IMR-90 (cell line): ENCODE measurements around the gene SLC25A26. TPM values are rescaled to one million over a fixed set of nuclear protein-coding genes. Genes with fewer than 3 reads are reported as not detected.

ENCODE experiments used
- ATAC-seq: fragments of 200-7000 bp; cut with Tn5 transposase; 2 replicates; pipeline ENCODE4 v1.9.1; 2020; ENCODE audit warnings: low read depth, mild to moderate bottlenecking, moderate library complexity
- BruUV-seq: library from RNA; stranded (reverse); fragments of 400-500 nt; replicated peaks from 2 replicates; lab custom pipeline; 2021; lab: Mats Ljungman, UMichigan
- CTCF ChIA-PET: fragments of 300-600 bp; formaldehyde crosslinking; extraction: SDS; loops from one replicate; lab custom pipeline; 2021; ENCODE audit warnings: antibody characterized with exemption; lab: Yijun Ruan, JAX
- POLR2A ChIA-PET: fragments of 300-600 bp; sonication (Branson Sonifier 250); formaldehyde crosslinking; loops from one replicate; lab custom pipeline; 2022; ENCODE audit warnings: antibody characterized with exemption; ENCODE audit not compliant: unreplicated experiment; lab: Charles Lee
- DNase-seq: peaks from one replicate; pipeline ENCODE4 v3.0.0; 2013
- H2AFZ ChIP-seq: replicated peaks from 2 replicates; pipeline ENCODE3; 2013; ENCODE audit warnings: low read length, mild to moderate bottlenecking; ENCODE audit not compliant: poor library complexity
- H2AK5ac ChIP-seq: 2 replicates; pipeline ENCODE4 v1.6.1; 2013; ENCODE audit warnings: low read depth, low read length, inconsistent platforms
- H2AK9ac ChIP-seq: replicated peaks from 2 replicates; pipeline ENCODE3; 2013; ENCODE audit warnings: mild to moderate bottlenecking, low read depth, low read length, moderate library complexity; ENCODE audit not compliant: poor library complexity
- H2BK120ac ChIP-seq: 2 replicates; pipeline ENCODE4 v1.6.1; 2013; ENCODE audit warnings: low read depth, low read length, inconsistent platforms
- H2BK15ac ChIP-seq: 3 replicates; pipeline ENCODE4 v1.6.1; 2013; ENCODE audit warnings: low read depth, low read length, inconsistent platforms
- H2BK20ac ChIP-seq: 2 replicates; pipeline ENCODE4 v1.6.1; 2013; ENCODE audit warnings: low read depth, mild to moderate bottlenecking, inconsistent platforms, low read length, moderate library complexity
- H2BK5ac ChIP-seq: 2 replicates; pipeline ENCODE4 v1.6.1; 2013; ENCODE audit warnings: mild to moderate bottlenecking, low read depth, low read length, inconsistent platforms; ENCODE audit not compliant: poor library complexity, severe bottlenecking
- H3K14ac ChIP-seq: replicated peaks from 2 replicates; pipeline ENCODE4 v1.6.1; 2013; ENCODE audit warnings: low read depth, low read length, inconsistent platforms
- H3K18ac ChIP-seq: 2 replicates; pipeline ENCODE4 v1.6.1; 2013; ENCODE audit warnings: low read depth, low read length, control low read depth
- H3K23ac ChIP-seq: 2 replicates; pipeline ENCODE4 v1.6.1; 2013; ENCODE audit warnings: low read depth, low read length, inconsistent platforms
- H3K27ac ChIP-seq: 2 replicates; pipeline ENCODE4 v1.5.1; 2013; ENCODE audit warnings: mild to moderate bottlenecking, control low read depth, low read length; ENCODE audit not compliant: insufficient read depth
- H3K27me3 ChIP-seq: 2 replicates; pipeline ENCODE4 v1.6.1; 2013; ENCODE audit warnings: low read length; ENCODE audit not compliant: control insufficient read depth, insufficient read depth
- H3K36me3 ChIP-seq: 2 replicates; pipeline ENCODE4 v1.6.1; 2013; ENCODE audit warnings: low read length, mixed read lengths; ENCODE audit not compliant: control insufficient read depth, insufficient read depth
- H3K4ac ChIP-seq: 2 replicates; pipeline ENCODE4 v1.6.1; 2013; ENCODE audit warnings: low read depth, low read length, inconsistent platforms
- H3K4me1 ChIP-seq: 2 replicates; pipeline ENCODE4 v1.6.1; 2013; ENCODE audit warnings: low read length, mixed read lengths; ENCODE audit not compliant: control insufficient read depth, insufficient read depth
- H3K4me2 ChIP-seq: 2 replicates; pipeline ENCODE4 v1.6.1; 2013; ENCODE audit warnings: low read depth, mild to moderate bottlenecking, control low read depth, low read length, moderate library complexity
- H3K4me3 ChIP-seq: 2 replicates; pipeline ENCODE4 v1.5.1; 2013; ENCODE audit warnings: low read depth, mild to moderate bottlenecking, control low read depth, low read length, moderate library complexity; ENCODE audit not compliant: insufficient read depth
- H3K56ac ChIP-seq: 2 replicates; pipeline ENCODE4 v1.6.1; 2013; ENCODE audit warnings: low read length, inconsistent platforms; ENCODE audit not compliant: insufficient read depth; ENCODE audit errors: extremely low read depth
- H3K79me1 ChIP-seq, 2 experiments: 2 replicates each; pipeline ENCODE4 v1.6.1; 2013; ENCODE audit warnings: low read length in 2 of 2, inconsistent platforms in 1 of 2, low read depth in 1 of 2
- H3K9ac ChIP-seq: 2 replicates; pipeline ENCODE4 v1.6.1; 2013; ENCODE audit warnings: low read depth, low read length, control low read depth
- H3K9me1 ChIP-seq: 2 replicates; pipeline ENCODE4 v1.6.1; 2013; ENCODE audit warnings: low read length, inconsistent platforms; ENCODE audit not compliant: insufficient read depth
- H3K9me3 ChIP-seq: 2 replicates; pipeline ENCODE4 v1.6.1; 2013; ENCODE audit warnings: low read length; ENCODE audit not compliant: control insufficient read depth, insufficient read depth
- H4K20me1 ChIP-seq: 2 replicates; pipeline ENCODE4 v1.6.1; 2013; ENCODE audit warnings: low read length, inconsistent platforms; ENCODE audit not compliant: insufficient read depth
- H4K5ac ChIP-seq: 2 replicates; pipeline ENCODE4 v1.6.1; 2013; ENCODE audit warnings: mild to moderate bottlenecking, low read depth, low read length, control low read depth
- H4K8ac ChIP-seq, 2 experiments: 2 replicates each; pipeline ENCODE4 v1.6.1; 2013; ENCODE audit warnings: low read depth in 2 of 2, low read length in 2 of 2, control low read depth in 1 of 2, inconsistent platforms in 1 of 2
- H4K91ac ChIP-seq: 2 replicates; pipeline ENCODE4 v1.6.1; 2013; ENCODE audit warnings: low read depth, low read length, inconsistent platforms; ENCODE audit not compliant: insufficient read depth
- BHLHE40 ChIP-seq: fragments of 150-350 bp; IDR thresholded peaks from 2 replicates; pipeline ENCODE4 v1.6.1; 2016; ENCODE audit warnings: mild to moderate bottlenecking, low read depth, low read length
- CHD1 ChIP-seq: IDR thresholded peaks from 2 replicates; pipeline ENCODE4 v1.6.1; 2012; ENCODE audit warnings: low read depth, low read length, improper control_type of control experiment
- ELK1 ChIP-seq: fragments of 150-350 bp; IDR thresholded peaks from 2 replicates; pipeline ENCODE4 v1.6.1; 2016; ENCODE audit warnings: low read depth, mild to moderate bottlenecking, low read length, moderate library complexity, borderline replicate concordance
- MAZ ChIP-seq: IDR thresholded peaks from 2 replicates; pipeline ENCODE4 v1.6.1; 2012; ENCODE audit warnings: low read depth, mild to moderate bottlenecking, low read length, improper control_type of control experiment, moderate library complexity, borderline replicate concordance
- MXI1 ChIP-seq: IDR thresholded peaks from 2 replicates; pipeline ENCODE4 v1.6.1; 2012; ENCODE audit warnings: low read depth, mild to moderate bottlenecking, low read length, moderate library complexity, borderline replicate concordance
- NFE2L2 ChIP-seq: fragments of 150-350 bp; IDR thresholded peaks from 2 replicates; pipeline ENCODE4 v1.6.1; 2016; ENCODE audit warnings: low read depth, mild to moderate bottlenecking, low read length
- POLR2A ChIP-seq: IDR thresholded peaks from 2 replicates; pipeline ENCODE4 v1.6.1; 2012; ENCODE audit warnings: mild to moderate bottlenecking, low read depth, low read length
- RCOR1 ChIP-seq: IDR thresholded peaks from 2 replicates; pipeline ENCODE4 v1.6.1; 2012; ENCODE audit warnings: mild to moderate bottlenecking, low read length, improper control_type of control experiment; ENCODE audit not compliant: insufficient replicate concordance
- RFX5 ChIP-seq: IDR thresholded peaks from 2 replicates; pipeline ENCODE4 v1.8.0; 2012; ENCODE audit warnings: low read depth, mild to moderate bottlenecking, low read length, moderate library complexity
- SMC3 ChIP-seq: fragments of 150-350 bp; IDR thresholded peaks from 2 replicates; pipeline ENCODE4 v1.6.1; 2016; ENCODE audit warnings: low read depth, mild to moderate bottlenecking, antibody characterized with exemption, low read length, moderate library complexity
- USF2 ChIP-seq: fragments of 150-350 bp; IDR thresholded peaks from 2 replicates; pipeline ENCODE4 v1.6.1; 2017; ENCODE audit warnings: mild to moderate bottlenecking, antibody characterized with exemption, low read length, low read depth
- WGBS, 2 experiments: methylation state at CpG; one replicate each; pipeline versions ENCODE4 v1.1.5 to v1.1.7; 2013; ENCODE audit warnings: missing lambda C conversion rate in 2 of 2; ENCODE audit not compliant: insufficient read length in 1 of 2; ENCODE audit errors: extremely low coverage in 2 of 2; 5-methylcytosine and 5-hydroxymethylcytosine counted together
- dilution Hi-C: fragments of 300-500 bp; cut with HindIII; formaldehyde crosslinking; loops from one replicate; pipeline ENCODE4 v1.14.3; 2018; ENCODE audit warnings: low sequenced_read_pairs; ENCODE audit not compliant: unreplicated experiment
- in situ Hi-C: fragments of 300-500 bp; cut with MboI; formaldehyde crosslinking; loops from 3 replicates; pipeline ENCODE4 v1.14.3; 2019; ENCODE audit warnings: low sequenced_read_pairs, inconsistent platforms, mixed read lengths
- intact Hi-C: fragments of 100-400 bp; cut with micrococcal nuclease; formaldehyde crosslinking; loops from 2 replicates; pipeline ENCODE4 v1.10.0; 2022
- polyA plus RNA-seq, 3 experiments: library from polyadenylated mRNA; depleted of rRNA; stranded (reverse); fragments of >200 nt; gene quantifications; 2 replicates each; pipeline ENCODE4 v1.2.3, GENCODE V29; 2012; ENCODE audit warnings: low replicate concordance in 1 of 3
- total RNA-seq: library from RNA; depleted of rRNA; stranded (reverse); fragments of >200 nt; gene quantifications from 2 replicates; pipeline ENCODE4 v1.2.3, GENCODE V29; 2012

Gene SLC25A26
- total and polyA plus RNA-seq, 2 of the 4 experiments (the other 2 are of a cell fraction) = 10.9 to 12.7 TPM

DNA sequence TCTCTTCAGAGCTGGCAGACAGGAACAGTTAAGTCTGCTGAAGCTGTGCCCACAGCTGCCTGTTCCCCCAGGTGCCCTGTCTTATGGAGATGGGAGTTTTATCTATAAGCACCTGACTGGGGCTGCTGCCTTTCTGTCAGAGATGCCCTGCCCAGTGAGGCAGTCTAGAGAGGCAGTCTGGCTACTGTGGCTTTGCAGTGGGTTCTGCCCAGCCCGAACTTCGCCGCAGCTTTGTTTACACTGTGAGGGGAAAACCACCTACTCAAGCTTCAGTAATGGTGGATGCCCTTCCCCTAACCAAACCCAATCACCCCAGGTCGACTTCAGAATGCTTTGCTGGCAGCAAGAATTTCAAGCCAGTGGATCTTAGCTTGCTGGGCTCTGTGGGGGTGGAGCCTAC lies 91.2 kb downstream of the SLC25A26 start:
- in situ Hi-C loops (no loop called here), dilution Hi-C loops (no loop called here), intact Hi-C loops (no loop called here)
- H2BK5ac ChIP-seq = no peak overlapping the region
- WGBS, 2 experiments = no CpG with 5 or more reads among the region's 4 CpGs
- DNase-seq (no peak), ATAC-seq (no peak)
- no peak overlapping the region for H3K18ac ChIP-seq
- no peak overlapping the region for H3K23ac ChIP-seq
- TF ChIP-seq POLR2A (no peak), MXI1 (no peak), NFE2L2 (no peak), USF2 (no peak), RFX5 (no peak), ELK1 (no peak), BHLHE40 (no peak), SMC3 (no peak), CHD1 (no peak), RCOR1 (no peak), MAZ (no peak)
- no peak overlapping the region for H2AFZ ChIP-seq
- H3K27ac ChIP-seq = no peak overlapping the region
- no TSS peak for BruUV-seq
- no peaks in the 10 kb centered on the region for H3K27me3 ChIP-seq
- no peaks in the 10 kb centered on the region for H4K20me1 ChIP-seq
- H2AK9ac ChIP-seq = no peak overlapping the region
- no peak overlapping the region for H4K5ac ChIP-seq
- H3K56ac ChIP-seq = no peak overlapping the region
- no peak overlapping the region for H3K14ac ChIP-seq
- no peak overlapping the region for H3K4me3 ChIP-seq
- H3K9me3 ChIP-seq = peaks cover 2% of the 10 kb centered on the region; the same call in 1 of the 2 replicates
- no peak overlapping the region for H2AK5ac ChIP-seq
- H3K4ac ChIP-seq = no peak overlapping the region
- no peak overlapping the region for H3K9ac ChIP-seq
- no peaks in the 10 kb centered on the region; a peak in 1 of 4 replicates for H3K79me1 ChIP-seq
- no peak overlapping the region for H4K91ac ChIP-seq
- ChIA-PET CTCF (interaction anchor here (0.7 kb wide), 1 partner anchor 76 kb away, joined by 5 read pairs; no protein-coding TSS in a partner anchor), POLR2A (no interaction called here)
- no peaks in the 10 kb centered on the region for H3K36me3 ChIP-seq
- H2BK120ac ChIP-seq = no peak overlapping the region
- H4K8ac ChIP-seq = no peak overlapping the region
- no peak overlapping the region for H2BK20ac ChIP-seq
- H3K9me1 ChIP-seq = no peaks in the 10 kb centered on the region
- H3K4me1 ChIP-seq = no peaks in the 10 kb centered on the region
- no peak overlapping the region for H3K4me2 ChIP-seq
- no peak overlapping the region for H2BK15ac ChIP-seq
